B cell (primary cell): Measurements from ENCODE around the gene PPP1R13B.

ENCODE experiments used
- EZH2 ChIP-seq: IDR thresholded peaks from 2 replicates; pipeline ENCODE4 v1.6.1; 2012; ENCODE audit warnings: borderline replicate concordance, low read depth, mild to moderate bottlenecking, moderate library complexity, low read length; ENCODE audit not compliant: insufficient read depth, poor library complexity, severe bottlenecking
- TF ChIP-seq, protein P1 (sequence below): fragments of 200-600 bp; IDR thresholded peaks from one replicate; pipeline ENCODE4 v1.8.0; 2022; ENCODE audit warnings: antibody characterized with exemption, mild to moderate bottlenecking

GRCh38 chr14:103875010-103875409 lies 27.6 kb upstream of the PPP1R13B start:
- TF ChIP-seq, protein P1, sequence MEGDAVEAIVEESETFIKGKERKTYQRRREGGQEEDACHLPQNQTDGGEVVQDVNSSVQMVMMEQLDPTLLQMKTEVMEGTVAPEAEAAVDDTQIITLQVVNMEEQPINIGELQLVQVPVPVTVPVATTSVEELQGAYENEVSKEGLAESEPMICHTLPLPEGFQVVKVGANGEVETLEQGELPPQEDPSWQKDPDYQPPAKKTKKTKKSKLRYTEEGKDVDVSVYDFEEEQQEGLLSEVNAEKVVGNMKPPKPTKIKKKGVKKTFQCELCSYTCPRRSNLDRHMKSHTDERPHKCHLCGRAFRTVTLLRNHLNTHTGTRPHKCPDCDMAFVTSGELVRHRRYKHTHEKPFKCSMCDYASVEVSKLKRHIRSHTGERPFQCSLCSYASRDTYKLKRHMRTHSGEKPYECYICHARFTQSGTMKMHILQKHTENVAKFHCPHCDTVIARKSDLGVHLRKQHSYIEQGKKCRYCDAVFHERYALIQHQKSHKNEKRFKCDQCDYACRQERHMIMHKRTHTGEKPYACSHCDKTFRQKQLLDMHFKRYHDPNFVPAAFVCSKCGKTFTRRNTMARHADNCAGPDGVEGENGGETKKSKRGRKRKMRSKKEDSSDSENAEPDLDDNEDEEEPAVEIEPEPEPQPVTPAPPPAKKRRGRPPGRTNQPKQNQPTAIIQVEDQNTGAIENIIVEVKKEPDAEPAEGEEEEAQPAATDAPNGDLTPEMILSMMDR = no peak
- no peak for TF ChIP-seq EZH2
